Liver (tissue), 9 donors: ENCODE data around the gene ZNF512. TPM values are rescaled to one million over a fixed set of nuclear protein-coding genes. Genes with fewer than 3 reads are reported as not detected.

Source experiments
- DNase-seq: peaks from one replicate; pipeline ENCODE4 v3.0.0-alpha.2; 2017; ENCODE audit warnings: low spot score
- H3K27ac ChIP-seq, 2 donors: one replicate each; pipeline ENCODE4 v1.7.0; 2013; ENCODE audit warnings: inconsistent platforms in 2 of 2, low read length in 2 of 2, control low read depth in 1 of 2, low read depth in 1 of 2, mild to moderate bottlenecking in 1 of 2
- H3K27me3 ChIP-seq, 4 donors: one replicate each; pipeline versions ENCODE4 v1.6.1 to v1.7.0; 2013; ENCODE audit warnings: low read length in 3 of 4, inconsistent platforms in 1 of 4, mild to moderate bottlenecking in 1 of 4, moderate library complexity in 1 of 4; ENCODE audit not compliant: control insufficient read depth in 4 of 4, insufficient read depth in 4 of 4
- H3K36me3 ChIP-seq, 4 donors: one replicate each; pipeline versions ENCODE4 v1.6.1 to v1.7.0; 2013; ENCODE audit warnings: low read length in 3 of 4, mild to moderate bottlenecking in 3 of 4, low read depth in 1 of 4, moderate library complexity in 1 of 4; ENCODE audit not compliant: control insufficient read depth in 4 of 4, insufficient read depth in 3 of 4
- H3K4me1 ChIP-seq, 4 donors: one replicate each; pipeline versions ENCODE4 v1.6.1 to v1.7.0; 2013; ENCODE audit warnings: low read length in 3 of 4, mild to moderate bottlenecking in 3 of 4, moderate library complexity in 1 of 4; ENCODE audit not compliant: control insufficient read depth in 4 of 4, insufficient read depth in 4 of 4
- H3K4me3 ChIP-seq, 3 donors: one replicate each; pipeline versions ENCODE4 v1.6.1 to v1.7.0; 2013; ENCODE audit warnings: low read length in 3 of 3, control low read depth in 1 of 3, low read depth in 1 of 3, mild to moderate bottlenecking in 1 of 3
- H3K9ac ChIP-seq, 2 donors: one replicate each; pipeline ENCODE4 v1.7.0; 2013; ENCODE audit warnings: low read length in 2 of 2, mild to moderate bottlenecking in 2 of 2, moderate library complexity in 2 of 2, control low read depth in 1 of 2, low read depth in 1 of 2
- H3K9me3 ChIP-seq, 4 donors: one replicate each; pipeline versions ENCODE4 v1.6.1 to v1.7.0; 2013; ENCODE audit warnings: low read length in 3 of 4; ENCODE audit not compliant: control insufficient read depth in 4 of 4
- FOXA1 ChIP-seq: IDR thresholded peaks from 2 replicates; pipeline ENCODE4 v1.6.1; 2016; ENCODE audit warnings: antibody characterized with exemption
- FOXA2 ChIP-seq: IDR thresholded peaks from 2 replicates; pipeline ENCODE4 v1.6.1; 2016; ENCODE audit warnings: antibody characterized with exemption
- GABPA ChIP-seq, 2 donors: IDR thresholded peaks in 1 of 2; conservative IDR thresholded peaks in 1 of 2; 2 replicates each; pipeline ENCODE4 v1.6.1; 2016; ENCODE audit warnings: antibody characterized with exemption in 2 of 2, mild to moderate bottlenecking in 1 of 2, moderate library complexity in 1 of 2
- JUND ChIP-seq, 2 donors: IDR thresholded peaks; 2 replicates each; pipeline ENCODE4 v1.6.1; 2016; ENCODE audit warnings: antibody characterized with exemption in 2 of 2
- RAD21 ChIP-seq, 2 donors: IDR thresholded peaks; 2 replicates each; pipeline ENCODE4 v1.6.1; 2016; ENCODE audit warnings: antibody characterized with exemption in 2 of 2, mild to moderate bottlenecking in 2 of 2
- REST ChIP-seq: IDR thresholded peaks from 2 replicates; pipeline ENCODE4 v1.6.1; 2016; ENCODE audit warnings: antibody characterized with exemption, mild to moderate bottlenecking
- SP1 ChIP-seq: IDR thresholded peaks from 2 replicates; pipeline ENCODE4 v1.6.1; 2018; ENCODE audit warnings: antibody characterized with exemption, mild to moderate bottlenecking
- YY1 ChIP-seq: IDR thresholded peaks from 2 replicates; pipeline ENCODE4 v1.6.1; 2016; ENCODE audit warnings: antibody characterized with exemption, mild to moderate bottlenecking
- WGBS: extraction: QIAGEN DNeasy Blood & Tissue Kit; methylation state at CpG from one replicate; pipeline ENCODE4 v1.1.7; 2013; 5-methylcytosine and 5-hydroxymethylcytosine counted together
- polyA plus RNA-seq, 2 donors: library from polyadenylated mRNA; stranded (reverse) in 1 of 2; unstranded in 1 of 2; fragments of 200-250 nt in 1 of 2; fragments of >200 nt in 1 of 2; fragmentation: Nextera tagmentation in 1 of 2; extraction: Ambion mirVana in 1 of 2; gene quantifications; one replicate each; pipeline versions ENCODE4 v1.2.1 to v1.2.3, GENCODE V29; 2013 to 2015
- total RNA-seq, 2 donors: library from RNA; depleted of rRNA; stranded (reverse); fragments of >200 nt; gene quantifications; one replicate each; pipeline ENCODE4 v1.2.3, GENCODE V29; 2014
- TF ChIP-seq, protein P1 (sequence below): IDR thresholded peaks from 2 replicates; pipeline ENCODE4 v1.6.1; 2016; ENCODE audit warnings: antibody characterized with exemption
- donor health status: healthy.
- donor health status: healthy.
- donor health status: healthy.
- donor health status: healthy.
- donor health status: healthy.

Gene ZNF512
- total and polyA plus RNA-seq, 4 donors: 3.3 to 13.0 (median 7.1) TPM

- Histone ChIP-seq H3K36me3 (peaks cover 5 to 49% (median 44%) of the 10 kb centered on the region in 4 donors), H3K27ac (no peak overlapping the region), H3K27me3 (no peaks in the 10 kb centered on the region), H3K4me1 (no peaks in the 10 kb centered on the region), H3K9me3 (no peaks in the 10 kb centered on the region), H3K9ac (no peak overlapping the region), H3K4me3 (no peak overlapping the region)
- no peak for DNase-seq
- TF ChIP-seq, protein P1, sequence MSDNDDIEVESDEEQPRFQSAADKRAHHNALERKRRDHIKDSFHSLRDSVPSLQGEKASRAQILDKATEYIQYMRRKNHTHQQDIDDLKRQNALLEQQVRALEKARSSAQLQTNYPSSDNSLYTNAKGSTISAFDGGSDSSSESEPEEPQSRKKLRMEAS: no peak
- TF ChIP-seq JUND (IDR thresholded peaks at IDR 0.05) (no peak), GABPA (IDR thresholded peaks at IDR 0.05 in 1 of 2, conservative IDR thresholded peaks at IDR 0.05 in 1 of 2) (no peak)
Measured at GRCh38 chr2:27645197-27645596, 62.4 kb downstream of the ZNF512 start.

DNA sequence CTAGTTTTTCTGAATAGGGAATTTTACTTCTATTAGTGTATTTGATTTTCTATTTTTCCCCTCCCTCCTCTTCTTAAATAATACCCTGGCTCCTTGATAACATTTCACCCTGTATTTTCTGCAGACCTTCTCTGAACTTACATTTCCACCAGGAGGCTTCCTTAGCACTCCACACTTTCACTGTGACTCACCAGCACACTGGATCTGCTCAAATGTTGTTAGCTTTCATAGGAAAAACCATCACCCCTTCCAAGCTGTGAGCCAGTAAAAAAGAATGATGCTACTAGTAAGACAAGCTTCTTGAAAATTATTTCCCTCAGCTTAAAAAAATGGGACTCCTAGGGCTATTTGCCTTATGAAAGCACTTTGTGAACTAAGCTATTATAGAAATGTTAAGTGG lies 64.4 kb downstream of the ZNF512 start:
- no peak for TF ChIP-seq SP1
- Histone ChIP-seq H3K36me3 (peaks cover 9 to 53% (median 37%) of the 10 kb centered on the region in 4 donors), H3K4me3 (no peak overlapping the region), H3K9me3 (no peaks in the 10 kb centered on the region), H3K27ac (no peak overlapping the region), H3K4me1 (no peaks in the 10 kb centered on the region), H3K9ac (no peak overlapping the region), H3K27me3 (no peaks in the 10 kb centered on the region)
- DNase-seq: no peak

DNA sequence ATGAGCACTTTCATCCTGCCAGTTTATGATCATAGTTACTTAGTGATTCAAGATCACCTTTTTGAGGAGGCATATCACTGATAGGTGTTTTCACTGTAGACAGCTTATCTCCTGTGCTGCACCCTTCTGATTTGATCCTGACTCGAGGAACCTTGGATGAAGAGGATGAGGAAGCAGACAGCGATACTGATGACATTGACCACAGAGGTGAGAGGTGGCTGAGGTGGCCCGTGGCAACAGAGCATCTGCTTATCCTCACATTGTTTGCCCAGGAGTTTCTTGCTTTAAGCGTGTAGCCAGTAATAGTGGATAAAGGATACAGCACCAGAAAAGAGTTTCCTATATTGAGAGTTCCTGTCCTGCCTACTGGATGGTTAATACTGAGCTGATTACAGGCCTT lies 64.9 kb downstream of the ZNF512 start:
- DNase-seq: no peak
- Histone ChIP-seq H3K4me1 (no peaks in the 10 kb centered on the region), H3K9me3 (no peaks in the 10 kb centered on the region), H3K9ac (no peak overlapping the region), H3K36me3 (peaks cover 10 to 55% (median 39%) of the 10 kb centered on the region in 4 donors), H3K27me3 (no peaks in the 10 kb centered on the region), H3K4me3 (no peak overlapping the region), H3K27ac (no peak overlapping the region)
- WGBS: 90% methylated on average over 4 of the region's 4 CpGs
- no peak for TF ChIP-seq JUND (IDR thresholded peaks at IDR 0.05)
- TF ChIP-seq RAD21 (IDR thresholded peaks at IDR 0.05): no peak

DNA sequence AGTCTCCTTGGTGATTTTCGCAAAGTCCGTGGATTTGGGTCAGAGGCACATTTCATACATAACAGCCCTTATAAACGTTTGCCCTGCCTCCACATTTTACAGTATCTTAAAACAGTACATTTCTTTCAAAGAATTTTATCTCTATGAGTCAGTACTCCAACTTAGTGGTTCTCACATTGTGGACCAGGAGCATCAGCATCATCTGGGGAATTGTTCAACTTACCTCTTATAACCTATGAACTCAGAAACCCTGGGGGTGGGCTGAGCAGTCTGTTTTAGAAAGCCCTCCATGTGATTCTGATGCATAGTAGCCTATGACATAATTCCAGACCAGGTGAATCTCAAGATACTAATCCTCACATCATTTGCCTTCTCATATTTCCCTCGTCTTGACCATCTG lies 68.2 kb downstream of the ZNF512 start:
- peaks cover 0 to 7% (median 2%) of the 10 kb centered on the region in 4 donors for H3K4me1 ChIP-seq
- TF ChIP-seq FOXA2: no peak
- TF ChIP-seq, protein P1: no peak
- no peak for TF ChIP-seq FOXA1
- TF ChIP-seq REST: no peak
- no peak for TF ChIP-seq YY1
- 82% methylated on average over 4 of the region's 4 CpGs for WGBS
- H3K4me3 ChIP-seq: no peak overlapping the region
- DNase-seq: no peak
- H3K9ac ChIP-seq: no peak overlapping the region
- H3K36me3 ChIP-seq: peaks cover 11 to 76% (median 55%) of the 10 kb centered on the region in 4 donors
- no peaks in the 10 kb centered on the region for H3K9me3 ChIP-seq
- no peak overlapping the region for H3K27ac ChIP-seq
- H3K27me3 ChIP-seq: no peaks in the 10 kb centered on the region
